IMR-90 (cell line): ENCODE measurements around the gene RELN. TPM values are rescaled to one million over a fixed set of nuclear protein-coding genes. Genes with fewer than 3 reads are reported as not detected.

ENCODE experiments used
- ATAC-seq: fragments of 200-7000 bp; cut with Tn5 transposase; 2 replicates; pipeline ENCODE4 v1.9.1; 2020; ENCODE audit warnings: low read depth, mild to moderate bottlenecking, moderate library complexity
- BruUV-seq: library from RNA; stranded (reverse); fragments of 400-500 nt; replicated peaks from 2 replicates; lab custom pipeline; 2021; lab: Mats Ljungman, UMichigan
- CTCF ChIA-PET: fragments of 300-600 bp; formaldehyde crosslinking; extraction: SDS; loops from one replicate; lab custom pipeline; 2021; ENCODE audit warnings: antibody characterized with exemption; lab: Yijun Ruan, JAX
- POLR2A ChIA-PET: fragments of 300-600 bp; sonication (Branson Sonifier 250); formaldehyde crosslinking; loops from one replicate; lab custom pipeline; 2022; ENCODE audit warnings: antibody characterized with exemption; ENCODE audit not compliant: unreplicated experiment; lab: Charles Lee
- DNase-seq: peaks from one replicate; pipeline ENCODE4 v3.0.0; 2013
- H2AFZ ChIP-seq: replicated peaks from 2 replicates; pipeline ENCODE3; 2013; ENCODE audit warnings: low read length, mild to moderate bottlenecking; ENCODE audit not compliant: poor library complexity
- H2AK5ac ChIP-seq: 2 replicates; pipeline ENCODE4 v1.6.1; 2013; ENCODE audit warnings: low read depth, low read length, inconsistent platforms
- H2AK9ac ChIP-seq: replicated peaks from 2 replicates; pipeline ENCODE3; 2013; ENCODE audit warnings: mild to moderate bottlenecking, low read depth, low read length, moderate library complexity; ENCODE audit not compliant: poor library complexity
- H2BK120ac ChIP-seq: 2 replicates; pipeline ENCODE4 v1.6.1; 2013; ENCODE audit warnings: low read depth, low read length, inconsistent platforms
- H2BK15ac ChIP-seq: 3 replicates; pipeline ENCODE4 v1.6.1; 2013; ENCODE audit warnings: low read depth, low read length, inconsistent platforms
- H2BK20ac ChIP-seq: 2 replicates; pipeline ENCODE4 v1.6.1; 2013; ENCODE audit warnings: low read depth, mild to moderate bottlenecking, inconsistent platforms, low read length, moderate library complexity
- H2BK5ac ChIP-seq: 2 replicates; pipeline ENCODE4 v1.6.1; 2013; ENCODE audit warnings: mild to moderate bottlenecking, low read depth, low read length, inconsistent platforms; ENCODE audit not compliant: poor library complexity, severe bottlenecking
- H3K14ac ChIP-seq: replicated peaks from 2 replicates; pipeline ENCODE4 v1.6.1; 2013; ENCODE audit warnings: low read depth, low read length, inconsistent platforms
- H3K18ac ChIP-seq: 2 replicates; pipeline ENCODE4 v1.6.1; 2013; ENCODE audit warnings: low read depth, low read length, control low read depth
- H3K23ac ChIP-seq: 2 replicates; pipeline ENCODE4 v1.6.1; 2013; ENCODE audit warnings: low read depth, low read length, inconsistent platforms
- H3K27ac ChIP-seq: 2 replicates; pipeline ENCODE4 v1.5.1; 2013; ENCODE audit warnings: mild to moderate bottlenecking, control low read depth, low read length; ENCODE audit not compliant: insufficient read depth
- H3K27me3 ChIP-seq: 2 replicates; pipeline ENCODE4 v1.6.1; 2013; ENCODE audit warnings: low read length; ENCODE audit not compliant: control insufficient read depth, insufficient read depth
- H3K36me3 ChIP-seq: 2 replicates; pipeline ENCODE4 v1.6.1; 2013; ENCODE audit warnings: low read length, mixed read lengths; ENCODE audit not compliant: control insufficient read depth, insufficient read depth
- H3K4ac ChIP-seq: 2 replicates; pipeline ENCODE4 v1.6.1; 2013; ENCODE audit warnings: low read depth, low read length, inconsistent platforms
- H3K4me1 ChIP-seq: 2 replicates; pipeline ENCODE4 v1.6.1; 2013; ENCODE audit warnings: low read length, mixed read lengths; ENCODE audit not compliant: control insufficient read depth, insufficient read depth
- H3K4me2 ChIP-seq: 2 replicates; pipeline ENCODE4 v1.6.1; 2013; ENCODE audit warnings: low read depth, mild to moderate bottlenecking, control low read depth, low read length, moderate library complexity
- H3K4me3 ChIP-seq: 2 replicates; pipeline ENCODE4 v1.5.1; 2013; ENCODE audit warnings: low read depth, mild to moderate bottlenecking, control low read depth, low read length, moderate library complexity; ENCODE audit not compliant: insufficient read depth
- H3K56ac ChIP-seq: 2 replicates; pipeline ENCODE4 v1.6.1; 2013; ENCODE audit warnings: low read length, inconsistent platforms; ENCODE audit not compliant: insufficient read depth; ENCODE audit errors: extremely low read depth
- H3K79me1 ChIP-seq, 2 experiments: 2 replicates each; pipeline ENCODE4 v1.6.1; 2013; ENCODE audit warnings: low read length in 2 of 2, inconsistent platforms in 1 of 2, low read depth in 1 of 2
- H3K9ac ChIP-seq: 2 replicates; pipeline ENCODE4 v1.6.1; 2013; ENCODE audit warnings: low read depth, low read length, control low read depth
- H3K9me1 ChIP-seq: 2 replicates; pipeline ENCODE4 v1.6.1; 2013; ENCODE audit warnings: low read length, inconsistent platforms; ENCODE audit not compliant: insufficient read depth
- H3K9me3 ChIP-seq: 2 replicates; pipeline ENCODE4 v1.6.1; 2013; ENCODE audit warnings: low read length; ENCODE audit not compliant: control insufficient read depth, insufficient read depth
- H4K20me1 ChIP-seq: 2 replicates; pipeline ENCODE4 v1.6.1; 2013; ENCODE audit warnings: low read length, inconsistent platforms; ENCODE audit not compliant: insufficient read depth
- H4K5ac ChIP-seq: 2 replicates; pipeline ENCODE4 v1.6.1; 2013; ENCODE audit warnings: mild to moderate bottlenecking, low read depth, low read length, control low read depth
- H4K8ac ChIP-seq, 2 experiments: 2 replicates each; pipeline ENCODE4 v1.6.1; 2013; ENCODE audit warnings: low read depth in 2 of 2, low read length in 2 of 2, control low read depth in 1 of 2, inconsistent platforms in 1 of 2
- H4K91ac ChIP-seq: 2 replicates; pipeline ENCODE4 v1.6.1; 2013; ENCODE audit warnings: low read depth, low read length, inconsistent platforms; ENCODE audit not compliant: insufficient read depth
- MAZ ChIP-seq: IDR thresholded peaks from 2 replicates; pipeline ENCODE4 v1.6.1; 2012; ENCODE audit warnings: low read depth, mild to moderate bottlenecking, low read length, improper control_type of control experiment, moderate library complexity, borderline replicate concordance
- SMC3 ChIP-seq: fragments of 150-350 bp; IDR thresholded peaks from 2 replicates; pipeline ENCODE4 v1.6.1; 2016; ENCODE audit warnings: low read depth, mild to moderate bottlenecking, antibody characterized with exemption, low read length, moderate library complexity
- WGBS, 2 experiments: methylation state at CpG; one replicate each; pipeline versions ENCODE4 v1.1.5 to v1.1.7; 2013; ENCODE audit warnings: missing lambda C conversion rate in 2 of 2; ENCODE audit not compliant: insufficient read length in 1 of 2; ENCODE audit errors: extremely low coverage in 2 of 2; 5-methylcytosine and 5-hydroxymethylcytosine counted together
- dilution Hi-C: fragments of 300-500 bp; cut with HindIII; formaldehyde crosslinking; loops from one replicate; pipeline ENCODE4 v1.14.3; 2018; ENCODE audit warnings: low sequenced_read_pairs; ENCODE audit not compliant: unreplicated experiment
- in situ Hi-C: fragments of 300-500 bp; cut with MboI; formaldehyde crosslinking; loops from 3 replicates; pipeline ENCODE4 v1.14.3; 2019; ENCODE audit warnings: low sequenced_read_pairs, inconsistent platforms, mixed read lengths
- intact Hi-C: fragments of 100-400 bp; cut with micrococcal nuclease; formaldehyde crosslinking; loops from 2 replicates; pipeline ENCODE4 v1.10.0; 2022
- polyA plus RNA-seq, 3 experiments: library from polyadenylated mRNA; depleted of rRNA; stranded (reverse); fragments of >200 nt; gene quantifications; 2 replicates each; pipeline ENCODE4 v1.2.3, GENCODE V29; 2012; ENCODE audit warnings: low replicate concordance in 1 of 3
- total RNA-seq: library from RNA; depleted of rRNA; stranded (reverse); fragments of >200 nt; gene quantifications from 2 replicates; pipeline ENCODE4 v1.2.3, GENCODE V29; 2012

RELN gene
- total and polyA plus RNA-seq, 2 of the 4 experiments (the other 2 are of a cell fraction): 14.7 to 23.7 TPM

- Histone ChIP-seq H3K56ac (no peak overlapping the region), H2BK20ac (no peak overlapping the region), H3K23ac (no peak overlapping the region), H3K9me1 (peaks cover 3% of the 10 kb centered on the region; the same call in 1 of the 2 replicates), H3K4me3 (no peak overlapping the region), H2AK9ac (no peak overlapping the region), H3K4me2 (no peak overlapping the region), H3K9me3 (no peaks in the 10 kb centered on the region), H2AK5ac (no peak overlapping the region), H3K18ac (no peak overlapping the region), H3K9ac (no peak overlapping the region), H2BK5ac (no peak overlapping the region), H2BK120ac (no peak overlapping the region), H3K14ac (no peak overlapping the region), H4K8ac (no peak overlapping the region), H3K36me3 (no peaks in the 10 kb centered on the region), H3K27ac (no peak overlapping the region), H2BK15ac (no peak overlapping the region), H4K5ac (no peak overlapping the region), H3K4me1 (peaks cover 2% of the 10 kb centered on the region; the same call in 1 of the 2 replicates), H4K91ac (no peak overlapping the region), H3K4ac (no peak overlapping the region), H3K79me1 (no peaks in the 10 kb centered on the region), H3K27me3 (no peaks in the 10 kb centered on the region), H2AFZ (no peak overlapping the region), H4K20me1 (no peaks in the 10 kb centered on the region)
- no peak for TF ChIP-seq MAZ
- TF ChIP-seq SMC3: no peak
- intact Hi-C loops (no loop called here), in situ Hi-C loops (no loop called here), dilution Hi-C loops (no loop called here)
- BruUV-seq: no TSS peak
- ATAC-seq (no peak), DNase-seq (no peak)
- ChIA-PET POLR2A (no interaction called here), CTCF (no interaction called here)
- WGBS, 2 experiments: no CpG with 5 or more reads among the region's 5 CpGs
These were observed 178.2 kb downstream of the RELN start for GRCh38 chr7:103811290-103811689.
